Upper lobe of left lung (tissue), 6 donors: Measurements from ENCODE around the gene MYB. TPM values are rescaled to one million over a fixed set of nuclear protein-coding genes. Genes with fewer than 3 reads are reported as not detected.

Experiments used
- ATAC-seq, 2 donors: fragments of 200-7000 bp; cut with Tn5 transposase; one replicate each; pipeline ENCODE4 v1.9.1; 2022; ENCODE audit warnings: mild to moderate bottlenecking in 2 of 2, moderate library complexity in 2 of 2; ENCODE audit not compliant: low FRiP score in 2 of 2
- DNase-seq, 2 donors: peaks; one replicate each; pipeline ENCODE4 v3.0.0-alpha.2; 2019 to 2020
- H3K27ac ChIP-seq, 4 donors: fragments of 200-600 bp; sonication (generic); one replicate each; pipeline ENCODE4 v1.5.1; 2016 to 2019
- H3K27me3 ChIP-seq, 4 donors: fragments of 200-600 bp; sonication (generic); one replicate each; pipeline ENCODE4 v1.5.1; 2017 to 2019
- H3K36me3 ChIP-seq, 4 donors: fragments of 200-600 bp; sonication (generic); one replicate each; pipeline ENCODE4 v1.5.1; 2016 to 2019
- H3K4me1 ChIP-seq, 4 donors: fragments of 200-600 bp; sonication (generic); one replicate each; pipeline ENCODE4 v1.5.1; 2018 to 2019
- H3K4me3 ChIP-seq, 4 donors: fragments of 200-600 bp; sonication (generic); one replicate each; pipeline ENCODE4 v1.5.1; 2017 to 2019; ENCODE audit warnings: mild to moderate bottlenecking in 2 of 4, moderate library complexity in 1 of 4
- H3K9me3 ChIP-seq, 4 donors: fragments of 200-600 bp; sonication (generic); one replicate each; pipeline ENCODE4 v1.5.1; 2018 to 2019
- CTCF ChIP-seq, 6 experiments: fragments of 450-650 bp in 4 of 6; fragments of 200-600 bp in 2 of 6; sonication (generic) in 2 of 6; IDR thresholded peaks; one replicate each; pipeline ENCODE4 v1.5.1; 2016 to 2019; ENCODE audit warnings: antibody characterized with exemption in 6 of 6
- EP300 ChIP-seq, 4 donors: sonication (generic); formaldehyde crosslinking; IDR thresholded peaks; one replicate each; pipeline ENCODE4 v1.5.1; 2017; ENCODE audit warnings: antibody characterized with exemption in 4 of 4, control low read depth in 2 of 4
- POLR2A ChIP-seq, 4 donors: fragments of 450-650 bp; IDR thresholded peaks; one replicate each; pipeline ENCODE4 v1.5.1; 2016 to 2017; ENCODE audit warnings: antibody characterized with exemption in 4 of 4, mild to moderate bottlenecking in 2 of 4
- POLR2AphosphoS5 ChIP-seq, 2 donors: sonication (generic); formaldehyde crosslinking; IDR thresholded peaks; one replicate each; pipeline ENCODE4 v1.5.1; 2017; ENCODE audit warnings: antibody characterized with exemption in 2 of 2
- WGBS, 2 donors: methylation state at CpG; one replicate each; pipeline ENCODE4 v1.1.5; 2017 to 2018; 5-methylcytosine and 5-hydroxymethylcytosine counted together
- total RNA-seq, 6 donors: library from RNA; depleted of rRNA in 4 of 6; stranded (reverse); fragments of >200 nt in 4 of 6; gene quantifications; one replicate each; pipeline versions ENCODE4 v1.1.0 to v1.2.1, GENCODE V29; 2016 to 2021
- donor health status: DM: no; HTN: no; CAD: no; lungs with moderate emphysema.
- donor health status: DM: no; HTN: yes; CAD: no; lungs with severe emphysema.

MYB gene
- 10 to 100 TPM in 2 of 6 donors, 1 to 10 TPM in 4; 1.9 to 17.2 (median 4.7) TPM for total RNA-seq

GRCh38 chr6:135180542-135181332 lies at the start of gene MYB:
Gene MYB (plus strand): TSS chr6:135181308. CDS start chr6:135181514, 206 bp downstream.
- DNase-seq: peak; percentile 45 to 93
- H3K36me3 ChIP-seq: no peaks in the 10 kb centered on the region
- H3K27me3 ChIP-seq: peaks cover 0 to 5% (median 0%) of the 10 kb centered on the region in 4 donors
- no peaks in the 10 kb centered on the region for H3K9me3 ChIP-seq
- TF ChIP-seq POLR2AphosphoS5 (IDR thresholded peaks at IDR 0.05): no peak
- TF ChIP-seq CTCF (IDR thresholded peaks at IDR 0.05): peak in 1 of 6 experiments; percentile 34
- no peak for TF ChIP-seq EP300 (IDR thresholded peaks at IDR 0.05)
- peak in 1 of 4 donors; percentile 6 for TF ChIP-seq POLR2A (IDR thresholded peaks at IDR 0.05)
- H3K4me1 ChIP-seq: peaks cover 22 to 39% (median 27%) of the 10 kb centered on the region in 4 donors
- whole genome bisulfite sequencing, 2 donors: 0 to 1% methylated on average over 14 to 44 of the region's 75 CpGs
- peak in 1 of 2 donors; percentile 81 for ATAC-seq
- peak within 1 kb of the TSS in 1 of 4 donors; percentile 75 for H3K27ac ChIP-seq
- peak within 1 kb of the TSS; percentile 57 to 67 (median 66) for H3K4me3 ChIP-seq

GRCh38 chr6:135132776-135133175 lies 48.3 kb upstream of the MYB start:
- 90 to 91% methylated on average over 2 of the region's 2 CpGs for WGBS, 2 donors
- TF ChIP-seq POLR2A (IDR thresholded peaks at IDR 0.05) (no peak), CTCF (IDR thresholded peaks at IDR 0.05) (no peak), POLR2AphosphoS5 (IDR thresholded peaks at IDR 0.05) (no peak)
- Histone ChIP-seq H3K9me3 (no peaks in the 10 kb centered on the region), H3K36me3 (no peaks in the 10 kb centered on the region), H3K27ac (no peak overlapping the region), H3K4me1 (no peaks in the 10 kb centered on the region), H3K4me3 (no peak overlapping the region), H3K27me3 (no peaks in the 10 kb centered on the region)
- DNase-seq (no peak), ATAC-seq (no peak)

- ATAC-seq (no peak), DNase-seq (no peak)
- Histone ChIP-seq H3K4me1 (no peaks in the 10 kb centered on the region), H3K36me3 (no peaks in the 10 kb centered on the region), H3K4me3 (no peak overlapping the region), H3K27me3 (no peaks in the 10 kb centered on the region), H3K9me3 (no peaks in the 10 kb centered on the region), H3K27ac (no peak overlapping the region)
- TF ChIP-seq POLR2A (IDR thresholded peaks at IDR 0.05) (no peak), POLR2AphosphoS5 (IDR thresholded peaks at IDR 0.05) (no peak), CTCF (IDR thresholded peaks at IDR 0.05) (no peak), EP300 (IDR thresholded peaks at IDR 0.05) (no peak)
- WGBS, 2 donors: 90 to 91% methylated on average over 4 of the region's 4 CpGs
These were observed 45.3 kb upstream of the MYB start for GRCh38 chr6:135135835-135136234.

GRCh38 chr6:135137826-135138225 lies 43.3 kb upstream of the MYB start:
- Histone ChIP-seq H3K9me3 (no peaks in the 10 kb centered on the region), H3K4me3 (no peak overlapping the region), H3K4me1 (no peaks in the 10 kb centered on the region), H3K36me3 (no peaks in the 10 kb centered on the region), H3K27me3 (no peaks in the 10 kb centered on the region), H3K27ac (no peak overlapping the region)
- ATAC-seq (no peak), DNase-seq (no peak)
- no peak for TF ChIP-seq CTCF (IDR thresholded peaks at IDR 0.05)
- no peak for TF ChIP-seq POLR2A (IDR thresholded peaks at IDR 0.05)
- TF ChIP-seq POLR2AphosphoS5 (IDR thresholded peaks at IDR 0.05): no peak
- no peak for TF ChIP-seq EP300 (IDR thresholded peaks at IDR 0.05)
- 58 to 65% methylated on average over 1 of the region's 1 CpG for WGBS, 2 donors

- DNase-seq: no peak
- no peaks in the 10 kb centered on the region for H3K27me3 ChIP-seq
- H3K9me3 ChIP-seq: no peaks in the 10 kb centered on the region
- H3K4me1 ChIP-seq: no peaks in the 10 kb centered on the region
- TF ChIP-seq EP300 (IDR thresholded peaks at IDR 0.05): no peak
- no peak for TF ChIP-seq POLR2AphosphoS5 (IDR thresholded peaks at IDR 0.05)
- TF ChIP-seq CTCF (IDR thresholded peaks at IDR 0.05): no peak
- no peak for TF ChIP-seq POLR2A (IDR thresholded peaks at IDR 0.05)
- no peak overlapping the region for H3K27ac ChIP-seq
- no peaks in the 10 kb centered on the region for H3K36me3 ChIP-seq
- no peak for ATAC-seq
- 61 to 69% methylated on average over 4 of the region's 4 CpGs for WGBS, 2 donors
- no peak overlapping the region for H3K4me3 ChIP-seq
These were observed 39.9 kb upstream of the MYB start for GRCh38 chr6:135141182-135141581.
